Fibroblast of villous mesenchyme (primary cell): Measurements from ENCODE around the gene CDK6. TPM values are rescaled to one million over a fixed set of nuclear protein-coding genes. Genes with fewer than 3 reads are reported as not detected.

Experiments used
- DNase-seq: peaks from one replicate; pipeline ENCODE4 v3.0.0-alpha.2; 2010; ENCODE audit warnings: low read depth
- H3K4me3 ChIP-seq: 2 replicates; pipeline ENCODE4 v1.5.1; 2011; ENCODE audit warnings: low read depth, mild to moderate bottlenecking, low read length
- total RNA-seq: library from RNA; depleted of rRNA; stranded (reverse); fragments of >200 nt; gene quantifications from 2 replicates; pipeline ENCODE4 v1.2.3, GENCODE V29; 2012
- TF ChIP-seq, protein P1 (sequence below): IDR thresholded peaks from 2 replicates; pipeline ENCODE4 v1.5.1; 2012; ENCODE audit warnings: low read depth, mild to moderate bottlenecking, low read length; ENCODE audit not compliant: insufficient read depth

Gene CDK6
- total RNA-seq, 1 donor = 30.7 TPM

DNA sequence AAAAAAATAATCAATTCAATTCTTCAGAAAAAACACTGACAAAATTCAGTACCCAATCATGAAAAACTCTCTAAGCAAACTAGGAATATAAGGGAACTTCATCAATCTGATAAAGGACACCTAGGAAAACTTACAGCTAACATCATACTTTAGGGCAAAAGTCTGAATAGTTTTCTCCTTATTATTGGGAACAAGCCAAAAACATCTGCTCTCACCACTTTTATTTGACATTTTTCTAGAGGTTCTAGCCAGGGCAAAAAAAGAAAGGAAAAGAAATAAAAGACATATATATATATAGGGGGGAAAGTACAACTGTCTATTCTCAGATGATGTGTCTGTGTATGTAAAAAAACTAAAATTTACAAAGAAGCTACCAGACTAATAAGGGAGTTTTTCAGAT is 19.0 kb downstream of the CDK6 start:
- TF ChIP-seq, protein P1, sequence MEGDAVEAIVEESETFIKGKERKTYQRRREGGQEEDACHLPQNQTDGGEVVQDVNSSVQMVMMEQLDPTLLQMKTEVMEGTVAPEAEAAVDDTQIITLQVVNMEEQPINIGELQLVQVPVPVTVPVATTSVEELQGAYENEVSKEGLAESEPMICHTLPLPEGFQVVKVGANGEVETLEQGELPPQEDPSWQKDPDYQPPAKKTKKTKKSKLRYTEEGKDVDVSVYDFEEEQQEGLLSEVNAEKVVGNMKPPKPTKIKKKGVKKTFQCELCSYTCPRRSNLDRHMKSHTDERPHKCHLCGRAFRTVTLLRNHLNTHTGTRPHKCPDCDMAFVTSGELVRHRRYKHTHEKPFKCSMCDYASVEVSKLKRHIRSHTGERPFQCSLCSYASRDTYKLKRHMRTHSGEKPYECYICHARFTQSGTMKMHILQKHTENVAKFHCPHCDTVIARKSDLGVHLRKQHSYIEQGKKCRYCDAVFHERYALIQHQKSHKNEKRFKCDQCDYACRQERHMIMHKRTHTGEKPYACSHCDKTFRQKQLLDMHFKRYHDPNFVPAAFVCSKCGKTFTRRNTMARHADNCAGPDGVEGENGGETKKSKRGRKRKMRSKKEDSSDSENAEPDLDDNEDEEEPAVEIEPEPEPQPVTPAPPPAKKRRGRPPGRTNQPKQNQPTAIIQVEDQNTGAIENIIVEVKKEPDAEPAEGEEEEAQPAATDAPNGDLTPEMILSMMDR = no peak

DNA sequence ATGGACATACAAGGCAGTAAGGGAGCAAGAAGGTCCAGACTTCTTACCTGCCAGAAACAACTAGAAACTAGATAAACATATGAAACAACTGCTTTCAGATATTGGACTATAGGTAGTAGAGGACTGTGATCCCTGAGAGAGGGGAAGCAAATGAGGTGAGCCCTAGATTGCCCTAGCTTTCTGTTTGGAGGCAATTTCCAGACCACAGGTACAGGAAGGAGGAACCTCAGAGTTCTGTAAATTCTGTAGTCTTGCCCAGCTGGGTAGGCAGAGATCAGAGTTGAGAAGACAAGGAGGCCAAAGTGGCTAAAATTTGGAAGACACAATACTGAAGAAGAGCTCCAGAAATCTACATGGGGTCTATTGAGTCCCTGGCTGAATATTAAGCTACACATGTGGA is 21.0 kb downstream of the CDK6 start:
- no peak overlapping the region for H3K4me3 ChIP-seq
- no peak for DNase-seq
- TF ChIP-seq, protein P1 = no peak

More for the DNA sequence above, 19.0 kb downstream of the CDK6 start:
- no peak for DNase-seq
- H3K4me3 ChIP-seq = no peak overlapping the region

- TF ChIP-seq, protein P1 = no peak
- peak; percentile 15 for DNase-seq
- H3K4me3 ChIP-seq = no peak overlapping the region
These were observed 22.9 kb downstream of the CDK6 start for GRCh38 chr7:92813390-92814024.

DNA sequence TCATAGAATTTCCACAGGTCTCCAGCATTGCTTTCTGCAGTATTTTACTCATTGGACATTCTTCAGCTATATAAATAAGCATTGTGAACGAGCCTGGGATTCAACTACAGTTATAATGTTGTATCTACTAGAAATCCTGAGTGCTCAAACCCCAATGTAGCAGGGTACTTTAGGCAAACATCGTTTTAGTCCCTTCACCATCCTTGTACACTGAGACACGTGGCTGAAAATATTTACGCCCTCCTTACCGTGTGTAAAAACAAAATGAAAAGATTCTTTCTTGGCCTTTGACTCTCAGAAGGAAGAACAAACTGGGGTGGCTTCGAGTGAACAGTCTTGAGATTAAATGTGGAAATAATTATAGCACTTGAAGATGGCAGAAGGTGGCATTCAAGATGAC is 25.2 kb downstream of the CDK6 start:
- H3K4me3 ChIP-seq = no peak overlapping the region
- TF ChIP-seq, protein P1 = no peak
- no peak for DNase-seq

DNA sequence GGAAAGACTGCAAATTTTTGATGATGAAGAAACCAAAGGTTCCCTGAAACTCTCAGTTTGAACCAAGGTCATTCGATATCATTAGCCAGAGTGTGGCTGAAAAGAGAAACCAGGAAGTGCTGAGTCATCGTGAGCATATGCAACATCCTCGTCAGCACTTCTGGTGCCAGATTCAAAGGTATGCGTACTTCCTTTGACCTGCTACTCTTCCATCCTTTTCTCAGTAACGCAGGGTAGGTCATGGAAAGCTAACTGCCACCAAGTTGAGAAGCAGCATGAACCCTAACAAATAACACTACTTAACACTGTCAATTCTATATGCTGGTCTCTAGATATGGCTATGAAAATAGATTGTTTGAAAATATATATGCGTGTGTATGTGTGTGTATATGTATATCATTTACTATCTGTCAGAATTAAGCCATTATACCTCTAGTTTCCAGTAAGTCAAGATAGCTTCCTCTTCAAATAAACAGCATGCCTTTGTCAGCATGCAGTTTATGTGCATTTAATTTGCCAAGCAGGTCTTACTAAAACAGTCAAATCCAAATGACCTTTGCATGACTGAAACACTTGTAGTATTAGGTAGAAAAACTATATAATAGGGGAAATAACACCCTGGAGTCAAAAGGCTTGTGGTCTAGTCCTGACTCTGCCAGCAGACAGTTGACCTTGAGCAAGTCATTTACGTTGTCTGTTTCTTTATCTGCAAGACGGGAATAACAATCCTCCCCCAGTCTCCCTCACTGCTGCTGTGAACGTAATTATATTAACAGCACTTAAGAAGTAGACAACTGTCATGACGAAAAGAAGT is 26.4 kb downstream of the CDK6 start:
- TF ChIP-seq, protein P1 = no peak
- peak; percentile 95 for DNase-seq
- no peak overlapping the region for H3K4me3 ChIP-seq

GRCh38 chr7:92809397-92809759 is 27.0 kb downstream of the CDK6 start:
- TF ChIP-seq, protein P1 = no peak
- H3K4me3 ChIP-seq = no peak overlapping the region
- DNase-seq = no peak

- peak; percentile 40 for DNase-seq
- H3K4me3 ChIP-seq = no peak overlapping the region
- TF ChIP-seq, protein P1 = no peak
These were observed 27.7 kb downstream of the CDK6 start for GRCh38 chr7:92808635-92809034.
